Stimulated activated naive B cell treated with anti-CD40 and anti-IgM and Interleukin-4, amounts not matched to agents 10 μg/mL and 1 μg/mL and 100 μg/mL, for 72 hours (primary cell): ENCODE data around the gene GAS6.

Experiments used
- ATAC-seq, 2 donors: fragments of 150-1000 bp; cut with Tn5 transposase; replicated peaks; 2 replicates each; pipeline ENCODE4 v1.10.0; 2021; ENCODE audit warnings: moderate library complexity in 1 of 2
- DNase-seq: peaks from one replicate; pipeline ENCODE4 v3.0.0; 2021
- H3K27ac Mint-ChIP-seq: one replicate; pipeline ENCODE4 v1.8.0; 2022; ENCODE audit warnings: mild to moderate bottlenecking, mixed read lengths
- H3K27me3 Mint-ChIP-seq, 2 donors: one replicate each; pipeline ENCODE4 v1.8.0; 2022; ENCODE audit warnings: mixed read lengths in 2 of 2
- H3K36me3 Mint-ChIP-seq, 2 donors: one replicate each; pipeline ENCODE4 v1.8.0; 2022; ENCODE audit warnings: mixed read lengths in 2 of 2, mild to moderate bottlenecking in 1 of 2
- H3K4me1 Mint-ChIP-seq, 2 donors: one replicate each; pipeline ENCODE4 v1.8.0; 2022; ENCODE audit warnings: mixed read lengths in 2 of 2, mild to moderate bottlenecking in 1 of 2
- H3K4me3 Mint-ChIP-seq, 2 donors: one replicate each; pipeline ENCODE4 v1.8.0; 2022; ENCODE audit warnings: mild to moderate bottlenecking in 2 of 2, mixed read lengths in 2 of 2, moderate library complexity in 1 of 2
- H3K9me3 Mint-ChIP-seq, 2 donors: one replicate each; pipeline ENCODE4 v1.8.0; 2022; ENCODE audit warnings: mixed read lengths in 2 of 2, mild to moderate bottlenecking in 1 of 2

Gene GAS6

DNA sequence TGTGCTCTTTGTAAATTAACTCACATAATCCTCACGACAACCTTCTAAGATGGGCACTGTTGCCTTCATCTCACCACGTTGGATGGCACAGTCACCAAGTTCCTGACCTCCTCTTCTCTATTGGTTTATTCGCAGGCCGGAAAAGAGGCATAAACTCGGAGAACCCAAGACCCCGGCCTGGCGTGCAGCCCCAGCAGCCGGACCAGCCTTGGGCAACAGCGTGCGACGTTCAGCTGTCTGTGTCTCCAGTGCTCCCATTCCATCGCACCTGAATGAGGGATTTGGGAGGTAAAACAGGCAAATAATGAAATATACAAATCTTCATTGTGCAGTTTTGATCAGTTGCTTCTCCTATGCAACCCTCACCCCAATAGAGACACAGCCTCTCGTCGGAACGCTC is 34.5 kb upstream of the GAS6 start:
- Mint-ChIP-seq H3K4me1 (no peaks in the 10 kb centered on the region), H3K27ac (no peak overlapping the region), H3K9me3 (peaks cover 0 to 2% of the 10 kb centered on the region in 2 donors), H3K36me3 (no peaks in the 10 kb centered on the region), H3K4me3 (no peak overlapping the region), H3K27me3 (peaks cover 28 to 36% of the 10 kb centered on the region in 2 donors)
- no peak for DNase-seq
- ATAC-seq, result no peak

GRCh38 chr13:113897966-113898365 is 34.1 kb upstream of the GAS6 start:
- Mint-ChIP-seq H3K4me3 (no peak overlapping the region), H3K36me3 (no peaks in the 10 kb centered on the region), H3K9me3 (peaks cover 0 to 2% of the 10 kb centered on the region in 2 donors), H3K4me1 (no peaks in the 10 kb centered on the region), H3K27ac (no peak overlapping the region), H3K27me3 (peaks cover 28 to 39% of the 10 kb centered on the region in 2 donors)
- DNase-seq, result no peak
- ATAC-seq, result no peak

- Mint-ChIP-seq H3K27ac (no peak overlapping the region), H3K36me3 (no peaks in the 10 kb centered on the region), H3K4me3 (no peak overlapping the region), H3K4me1 (no peaks in the 10 kb centered on the region), H3K27me3 (peaks cover 28 to 44% of the 10 kb centered on the region in 2 donors), H3K9me3 (peaks cover 0 to 2% of the 10 kb centered on the region in 2 donors)
- ATAC-seq (no peak), DNase-seq (no peak)
These were observed 33.3 kb upstream of the GAS6 start for GRCh38 chr13:113897161-113897560.

DNA sequence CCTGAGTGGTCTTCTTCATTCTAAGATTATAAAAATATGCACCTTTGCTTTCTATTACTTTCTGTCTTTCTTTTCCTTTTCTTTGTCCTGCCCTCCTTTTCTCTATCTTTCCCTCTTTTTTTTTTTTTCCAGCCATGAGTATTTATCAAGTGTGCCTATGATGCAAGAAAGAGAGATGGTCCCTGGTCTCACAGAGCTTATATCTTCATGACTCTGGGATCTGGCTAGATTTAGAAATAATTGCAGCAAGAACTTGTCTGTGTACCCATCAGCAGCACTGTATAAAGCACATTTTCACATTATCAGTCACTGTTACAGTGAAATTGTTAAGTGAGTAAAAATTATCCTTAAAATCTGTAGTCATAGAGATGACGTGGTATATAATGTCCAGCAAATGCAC is 31.6 kb upstream of the GAS6 start:
- no peak overlapping the region for H3K27ac Mint-ChIP-seq
- peaks cover 7% of the 10 kb centered on the region in 2 donors for H3K4me1 Mint-ChIP-seq
- H3K27me3 Mint-ChIP-seq, result peaks cover 22 to 38% of the 10 kb centered on the region in 2 donors
- H3K9me3 Mint-ChIP-seq, result peaks cover 0 to 2% of the 10 kb centered on the region in 2 donors
- ATAC-seq (no peak), DNase-seq (no peak)
- no peaks in the 10 kb centered on the region for H3K36me3 Mint-ChIP-seq
- no peak overlapping the region for H3K4me3 Mint-ChIP-seq

DNA sequence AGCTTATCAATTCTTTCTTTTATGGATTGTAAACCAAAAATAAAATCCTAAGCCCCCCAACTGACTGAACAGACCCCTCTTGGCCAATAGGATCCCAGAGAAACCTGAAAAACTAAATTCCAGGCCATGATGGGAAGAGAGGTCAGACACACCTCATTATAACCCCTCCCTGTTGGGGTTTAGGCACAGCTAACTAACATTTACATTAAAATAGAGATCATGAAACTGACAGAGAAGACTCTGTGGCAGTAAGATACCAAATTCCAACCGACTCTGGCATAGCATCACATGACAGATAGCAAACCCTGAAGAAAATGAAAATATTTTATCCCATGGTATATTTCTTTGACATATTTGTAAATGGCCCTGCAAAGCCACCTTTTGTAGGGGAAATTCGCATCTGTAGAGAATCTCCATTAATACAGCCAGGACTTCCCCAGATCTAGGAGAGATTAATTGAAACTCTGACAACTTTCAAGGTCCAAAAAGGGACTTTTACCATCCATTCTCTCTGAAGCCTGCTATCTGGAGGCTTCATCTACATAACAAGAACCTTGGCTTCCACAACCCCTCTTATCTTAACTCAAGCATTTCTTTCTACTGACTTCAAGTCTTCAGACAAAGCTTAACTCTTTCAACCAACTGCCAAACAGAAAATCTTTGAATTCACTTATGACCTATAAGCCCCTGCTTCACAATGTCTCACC is 27.1 kb upstream of the GAS6 start:
- DNase-seq (no peak), ATAC-seq (peak in 1 of 2 donors; percentile 58)
- H3K27me3 Mint-ChIP-seq, result peaks cover 20 to 45% of the 10 kb centered on the region in 2 donors
- H3K9me3 Mint-ChIP-seq, result peaks cover 0 to 2% of the 10 kb centered on the region in 2 donors
- no peaks in the 10 kb centered on the region for H3K36me3 Mint-ChIP-seq
- no peak overlapping the region for H3K4me3 Mint-ChIP-seq
- H3K27ac Mint-ChIP-seq, result no peak overlapping the region
- peaks cover 26 to 29% of the 10 kb centered on the region in 2 donors for H3K4me1 Mint-ChIP-seq

DNA sequence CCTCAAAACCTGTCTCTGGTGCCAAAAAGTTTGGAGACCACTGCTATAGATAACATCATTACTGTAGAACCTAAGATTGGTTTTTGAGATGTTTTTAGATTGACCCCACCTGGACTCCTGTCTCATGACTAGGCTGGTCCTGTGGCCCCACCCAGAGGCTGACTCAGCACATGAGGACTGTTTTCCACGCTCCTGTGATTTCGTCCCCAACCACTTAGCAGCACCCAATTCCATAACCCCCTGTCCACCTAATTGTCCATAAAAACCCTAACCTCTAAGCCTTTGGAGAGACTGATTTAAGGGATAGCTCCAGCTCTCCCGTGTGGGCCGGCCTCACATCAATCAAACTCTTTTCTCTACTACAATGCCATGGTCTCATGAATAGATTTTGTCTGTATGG is 25.6 kb upstream of the GAS6 start:
- H3K4me1 Mint-ChIP-seq, result peaks cover 26 to 29% of the 10 kb centered on the region in 2 donors
- H3K27me3 Mint-ChIP-seq, result peaks cover 18 to 36% of the 10 kb centered on the region in 2 donors
- H3K36me3 Mint-ChIP-seq, result no peaks in the 10 kb centered on the region
- no peak overlapping the region for H3K27ac Mint-ChIP-seq
- no peak overlapping the region for H3K4me3 Mint-ChIP-seq
- H3K9me3 Mint-ChIP-seq, result no peaks in the 10 kb centered on the region
- DNase-seq (no peak), ATAC-seq (no peak)

DNA sequence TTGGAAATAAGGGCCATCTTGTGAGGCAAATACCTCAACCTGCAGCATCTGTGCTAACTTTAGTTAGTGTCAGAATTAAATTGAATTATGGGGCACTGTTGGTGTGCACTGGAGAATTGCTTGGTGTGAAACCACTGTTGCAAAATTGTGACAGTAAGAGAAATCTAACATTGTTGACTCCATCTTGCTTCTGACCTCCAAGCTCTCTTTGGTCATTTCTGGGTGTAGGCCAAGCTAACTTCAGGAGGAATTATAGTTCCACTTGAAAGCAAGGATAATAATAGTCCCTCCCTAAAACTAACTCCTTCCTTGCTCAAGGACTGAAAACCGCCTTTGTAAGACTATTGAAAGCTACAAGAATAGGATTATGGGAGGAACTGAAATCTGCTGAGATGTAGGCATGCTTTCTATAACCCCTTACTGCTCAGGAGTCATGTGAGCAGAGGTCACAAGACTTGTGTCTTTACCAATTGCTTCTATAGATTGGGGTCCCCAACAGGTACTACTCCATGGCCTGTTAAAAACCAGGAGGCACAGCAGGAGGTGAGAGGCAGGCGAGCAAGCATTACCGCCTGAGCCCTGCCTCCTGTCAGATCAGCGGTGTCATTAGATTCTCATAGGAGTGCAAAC is 24.9 kb upstream of the GAS6 start:
- H3K27ac Mint-ChIP-seq, result no peak overlapping the region
- ATAC-seq (no peak), DNase-seq (no peak)
- peaks cover 18 to 36% of the 10 kb centered on the region in 2 donors for H3K27me3 Mint-ChIP-seq
- H3K4me3 Mint-ChIP-seq, result no peak overlapping the region
- H3K36me3 Mint-ChIP-seq, result no peaks in the 10 kb centered on the region
- peaks cover 26 to 29% of the 10 kb centered on the region in 2 donors for H3K4me1 Mint-ChIP-seq
- no peaks in the 10 kb centered on the region for H3K9me3 Mint-ChIP-seq

DNA sequence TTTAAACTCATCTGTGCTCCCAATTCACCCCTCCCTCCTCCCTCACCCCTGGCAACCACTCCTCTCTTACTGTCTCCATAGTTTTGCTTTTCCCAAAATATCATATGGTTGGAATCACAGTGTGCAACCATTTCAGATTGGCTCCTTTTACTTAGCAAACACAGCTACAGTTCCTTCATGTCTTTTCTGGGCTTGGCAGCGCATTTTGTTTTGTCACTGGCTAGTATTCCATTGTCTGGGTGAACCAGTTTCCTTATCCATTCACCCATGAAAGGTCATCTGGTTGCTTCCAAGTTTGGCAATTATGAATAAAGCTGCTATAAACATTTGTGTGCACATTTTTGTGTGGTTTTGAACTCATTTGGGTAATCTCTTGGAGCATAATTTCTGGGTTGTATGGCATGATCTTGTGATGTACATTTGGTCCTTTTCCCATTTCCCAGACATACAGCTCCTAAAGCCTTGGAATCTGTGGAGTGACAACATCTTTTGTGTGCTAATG is 23.9 kb upstream of the GAS6 start:
- H3K4me1 Mint-ChIP-seq, result peaks cover 26 to 29% of the 10 kb centered on the region in 2 donors
- peaks cover 18 to 32% of the 10 kb centered on the region in 2 donors for H3K27me3 Mint-ChIP-seq
- DNase-seq, result no peak
- H3K27ac Mint-ChIP-seq, result no peak overlapping the region
- no peaks in the 10 kb centered on the region for H3K9me3 Mint-ChIP-seq
- no peak for ATAC-seq
- no peaks in the 10 kb centered on the region for H3K36me3 Mint-ChIP-seq
- no peak overlapping the region for H3K4me3 Mint-ChIP-seq

DNA sequence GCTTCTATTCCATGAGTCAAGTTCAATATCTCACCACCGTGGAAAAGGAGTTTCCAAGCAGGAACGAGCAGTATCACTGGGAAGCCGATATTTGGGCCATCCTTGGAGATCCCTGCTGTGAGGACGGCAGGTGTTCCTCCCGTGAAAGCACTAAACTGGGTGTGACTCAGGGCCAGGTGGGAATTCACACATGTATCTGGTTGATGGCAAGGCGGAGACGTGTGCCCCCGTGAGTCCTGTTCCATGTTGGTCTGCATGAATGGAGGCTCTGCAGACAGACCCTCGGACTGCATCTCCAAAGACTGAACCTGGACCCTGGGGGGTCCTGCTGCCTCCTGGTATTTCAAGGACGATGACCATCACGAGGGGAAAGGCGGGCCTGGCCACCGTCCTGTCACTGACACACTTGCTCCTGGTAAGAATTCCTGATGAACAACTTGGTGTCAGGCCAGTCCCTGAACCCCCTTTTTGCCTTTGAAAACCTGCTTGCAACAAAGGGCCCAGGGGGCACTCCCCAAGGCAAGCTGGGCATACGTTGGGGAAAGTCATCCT is 22.8 kb upstream of the GAS6 start:
- H3K9me3 Mint-ChIP-seq, result no peaks in the 10 kb centered on the region
- no peak for DNase-seq
- peaks cover 24 to 34% of the 10 kb centered on the region in 2 donors for H3K4me1 Mint-ChIP-seq
- H3K4me3 Mint-ChIP-seq, result no peak overlapping the region
- peaks cover 18 to 33% of the 10 kb centered on the region in 2 donors for H3K27me3 Mint-ChIP-seq
- no peak overlapping the region for H3K27ac Mint-ChIP-seq
- H3K36me3 Mint-ChIP-seq, result no peaks in the 10 kb centered on the region
- ATAC-seq, result no peak

DNA sequence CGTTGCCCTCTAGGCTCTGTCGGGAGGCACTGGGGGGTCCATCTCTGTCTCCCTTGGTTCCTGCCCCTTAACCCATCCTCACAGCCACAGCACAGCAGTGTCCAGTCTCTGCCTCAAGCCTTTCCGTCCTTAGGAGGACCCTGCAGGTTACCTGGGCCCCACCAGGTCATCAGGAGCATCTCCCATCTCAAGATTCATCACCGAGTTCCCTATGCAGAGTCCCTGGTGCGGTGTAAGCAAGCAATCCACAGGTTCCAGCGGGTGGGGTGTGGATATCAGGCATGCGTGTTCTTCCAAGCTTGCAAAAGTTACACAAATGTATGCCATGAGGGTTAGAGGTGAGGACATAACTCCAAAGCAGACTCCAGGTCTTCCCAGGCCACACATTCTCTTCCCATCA is 20.9 kb upstream of the GAS6 start:
- ATAC-seq, result no peak
- Mint-ChIP-seq H3K4me3 (no peak overlapping the region), H3K27me3 (peaks cover 22 to 29% of the 10 kb centered on the region in 2 donors), H3K36me3 (no peaks in the 10 kb centered on the region), H3K4me1 (peaks cover 22 to 38% of the 10 kb centered on the region in 2 donors), H3K27ac (no peak overlapping the region), H3K9me3 (no peaks in the 10 kb centered on the region)
- no peak for DNase-seq

- ATAC-seq (no peak), DNase-seq (no peak)
- no peak overlapping the region for H3K4me3 Mint-ChIP-seq
- no peaks in the 10 kb centered on the region for H3K36me3 Mint-ChIP-seq
- no peaks in the 10 kb centered on the region for H3K9me3 Mint-ChIP-seq
- peaks cover 19 to 31% of the 10 kb centered on the region in 2 donors for H3K4me1 Mint-ChIP-seq
- H3K27ac Mint-ChIP-seq, result no peak overlapping the region
- peaks cover 23 to 25% of the 10 kb centered on the region in 2 donors for H3K27me3 Mint-ChIP-seq
These were observed 20.3 kb upstream of the GAS6 start for GRCh38 chr13:113883921-113884804.

GRCh38 chr13:113883314-113883811 is 19.5 kb upstream of the GAS6 start:
- H3K9me3 Mint-ChIP-seq, result no peaks in the 10 kb centered on the region
- peaks cover 13 to 23% of the 10 kb centered on the region in 2 donors for H3K4me1 Mint-ChIP-seq
- H3K36me3 Mint-ChIP-seq, result no peaks in the 10 kb centered on the region
- H3K4me3 Mint-ChIP-seq, result no peak overlapping the region
- ATAC-seq (no peak), DNase-seq (no peak)
- peaks cover 25 to 26% of the 10 kb centered on the region in 2 donors for H3K27me3 Mint-ChIP-seq
- H3K27ac Mint-ChIP-seq, result no peak overlapping the region

DNA sequence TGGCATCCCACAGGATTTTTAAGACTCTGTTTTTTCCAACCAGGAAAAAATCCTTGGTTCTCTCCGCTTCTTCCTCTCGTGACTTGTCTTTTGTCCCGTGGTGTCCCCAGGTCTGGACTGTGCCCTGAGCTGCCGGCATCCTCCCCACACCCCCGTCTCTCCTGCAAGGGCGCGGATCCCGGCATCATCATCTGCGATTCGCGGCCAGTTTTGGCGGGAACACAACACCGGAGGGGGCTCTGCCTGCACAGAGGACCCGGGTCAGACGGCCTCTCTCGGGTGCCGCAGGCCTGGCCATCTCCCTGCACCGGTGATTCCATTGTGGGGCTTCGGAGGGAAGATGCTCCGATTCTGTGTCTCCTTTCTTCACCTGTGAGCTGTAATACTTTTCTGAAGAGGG is 18.8 kb upstream of the GAS6 start:
- Mint-ChIP-seq H3K4me1 (peaks cover 8 to 17% of the 10 kb centered on the region in 2 donors), H3K36me3 (no peaks in the 10 kb centered on the region), H3K4me3 (no peak overlapping the region), H3K27ac (no peak overlapping the region), H3K9me3 (no peaks in the 10 kb centered on the region), H3K27me3 (peaks cover 21 to 26% of the 10 kb centered on the region in 2 donors)
- DNase-seq (no peak), ATAC-seq (no peak)

DNA sequence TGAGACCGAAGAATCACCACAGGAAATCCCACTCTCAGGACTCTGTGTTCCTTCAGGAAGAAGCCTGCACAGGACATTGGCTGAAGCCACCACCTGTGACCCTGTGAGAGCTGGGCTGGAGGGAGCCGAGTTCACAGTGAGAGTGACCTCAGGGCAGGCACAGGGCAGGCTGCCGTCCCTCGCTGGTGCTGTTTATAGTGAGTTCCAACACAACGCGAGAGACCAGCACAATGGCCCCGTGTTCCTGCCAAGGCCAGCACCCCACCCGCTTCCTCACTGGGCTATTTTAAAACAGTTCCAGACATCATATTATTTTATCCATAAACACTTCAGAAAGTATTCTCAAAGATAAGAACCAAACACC is 18.4 kb upstream of the GAS6 start:
- Mint-ChIP-seq H3K27ac (no peak overlapping the region), H3K4me1 (peaks cover 5 to 18% of the 10 kb centered on the region in 2 donors), H3K27me3 (peaks cover 17 to 24% of the 10 kb centered on the region in 2 donors), H3K36me3 (no peaks in the 10 kb centered on the region), H3K9me3 (no peaks in the 10 kb centered on the region), H3K4me3 (no peak overlapping the region)
- no peak for ATAC-seq
- no peak for DNase-seq
